H1 (cell line): Measurements from ENCODE around the gene KCNQ2. TPM values are rescaled to one million over a fixed set of nuclear protein-coding genes. Genes with fewer than 3 reads are reported as not detected.

Source experiments
- polyA plus RNA-seq, 7 experiments: library from polyadenylated mRNA; depleted of rRNA in 3 of 7; stranded (reverse) in 5 of 7; unstranded in 2 of 7; fragments of >200 nt in 5 of 7; fragments of 200-250 nt in 2 of 7; gene quantifications; 1 replicate in 5 of 7; 2 replicates in 1 of 7; 4 replicates in 1 of 7; pipeline versions ENCODE4 v1.2.1 to v1.2.3, GENCODE V29; 2011 to 2013; ENCODE audit warnings: missing spikeins in 2 of 7, mixed read lengths in 2 of 7
- total RNA-seq: library from RNA; stranded (reverse); fragmentation: NEBNext Ultra II Directional; extraction: Animal tissue kit (Norgen Biotek cat#: 25700); gene quantifications from 2 replicates; pipeline ENCODE4 v1.2.1, GENCODE V29; 2021
- TF ChIP-seq, protein P1 (sequence below): fragments of 300-600 bp; sonication (generic); IDR thresholded peaks from 2 replicates; pipeline ENCODE4 v1.7.1; 2012; ENCODE audit warnings: low read length, moderate library complexity, mild to moderate bottlenecking, inconsistent platforms; ENCODE audit not compliant: insufficient replicate concordance

Gene KCNQ2
- total and polyA plus RNA-seq, 2 of the 8 experiments (the other 6 are each of a cell fraction or from before 2014, with no cell fraction given): 82.6 to 243 TPM

DNA sequence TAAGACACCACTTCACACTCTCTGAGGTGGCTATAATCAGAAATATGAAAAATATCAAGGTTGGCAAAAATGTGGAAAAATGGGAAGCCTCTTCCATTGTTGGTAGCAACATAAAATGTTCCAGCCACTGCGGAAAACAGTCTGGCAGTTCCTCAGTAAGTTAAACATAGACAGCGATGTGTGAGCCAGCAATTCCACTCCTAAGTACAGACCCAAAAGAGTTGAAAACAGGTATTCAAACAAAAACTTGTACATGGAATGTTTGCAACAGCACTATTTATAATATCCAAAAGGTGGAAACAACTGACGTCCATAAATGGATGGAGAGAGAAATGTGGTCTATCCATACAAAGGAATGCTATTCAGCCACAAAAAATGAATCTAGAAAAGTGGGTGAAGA is 40.8 kb upstream of the KCNQ2 start (continued):
- TF ChIP-seq, protein P1, sequence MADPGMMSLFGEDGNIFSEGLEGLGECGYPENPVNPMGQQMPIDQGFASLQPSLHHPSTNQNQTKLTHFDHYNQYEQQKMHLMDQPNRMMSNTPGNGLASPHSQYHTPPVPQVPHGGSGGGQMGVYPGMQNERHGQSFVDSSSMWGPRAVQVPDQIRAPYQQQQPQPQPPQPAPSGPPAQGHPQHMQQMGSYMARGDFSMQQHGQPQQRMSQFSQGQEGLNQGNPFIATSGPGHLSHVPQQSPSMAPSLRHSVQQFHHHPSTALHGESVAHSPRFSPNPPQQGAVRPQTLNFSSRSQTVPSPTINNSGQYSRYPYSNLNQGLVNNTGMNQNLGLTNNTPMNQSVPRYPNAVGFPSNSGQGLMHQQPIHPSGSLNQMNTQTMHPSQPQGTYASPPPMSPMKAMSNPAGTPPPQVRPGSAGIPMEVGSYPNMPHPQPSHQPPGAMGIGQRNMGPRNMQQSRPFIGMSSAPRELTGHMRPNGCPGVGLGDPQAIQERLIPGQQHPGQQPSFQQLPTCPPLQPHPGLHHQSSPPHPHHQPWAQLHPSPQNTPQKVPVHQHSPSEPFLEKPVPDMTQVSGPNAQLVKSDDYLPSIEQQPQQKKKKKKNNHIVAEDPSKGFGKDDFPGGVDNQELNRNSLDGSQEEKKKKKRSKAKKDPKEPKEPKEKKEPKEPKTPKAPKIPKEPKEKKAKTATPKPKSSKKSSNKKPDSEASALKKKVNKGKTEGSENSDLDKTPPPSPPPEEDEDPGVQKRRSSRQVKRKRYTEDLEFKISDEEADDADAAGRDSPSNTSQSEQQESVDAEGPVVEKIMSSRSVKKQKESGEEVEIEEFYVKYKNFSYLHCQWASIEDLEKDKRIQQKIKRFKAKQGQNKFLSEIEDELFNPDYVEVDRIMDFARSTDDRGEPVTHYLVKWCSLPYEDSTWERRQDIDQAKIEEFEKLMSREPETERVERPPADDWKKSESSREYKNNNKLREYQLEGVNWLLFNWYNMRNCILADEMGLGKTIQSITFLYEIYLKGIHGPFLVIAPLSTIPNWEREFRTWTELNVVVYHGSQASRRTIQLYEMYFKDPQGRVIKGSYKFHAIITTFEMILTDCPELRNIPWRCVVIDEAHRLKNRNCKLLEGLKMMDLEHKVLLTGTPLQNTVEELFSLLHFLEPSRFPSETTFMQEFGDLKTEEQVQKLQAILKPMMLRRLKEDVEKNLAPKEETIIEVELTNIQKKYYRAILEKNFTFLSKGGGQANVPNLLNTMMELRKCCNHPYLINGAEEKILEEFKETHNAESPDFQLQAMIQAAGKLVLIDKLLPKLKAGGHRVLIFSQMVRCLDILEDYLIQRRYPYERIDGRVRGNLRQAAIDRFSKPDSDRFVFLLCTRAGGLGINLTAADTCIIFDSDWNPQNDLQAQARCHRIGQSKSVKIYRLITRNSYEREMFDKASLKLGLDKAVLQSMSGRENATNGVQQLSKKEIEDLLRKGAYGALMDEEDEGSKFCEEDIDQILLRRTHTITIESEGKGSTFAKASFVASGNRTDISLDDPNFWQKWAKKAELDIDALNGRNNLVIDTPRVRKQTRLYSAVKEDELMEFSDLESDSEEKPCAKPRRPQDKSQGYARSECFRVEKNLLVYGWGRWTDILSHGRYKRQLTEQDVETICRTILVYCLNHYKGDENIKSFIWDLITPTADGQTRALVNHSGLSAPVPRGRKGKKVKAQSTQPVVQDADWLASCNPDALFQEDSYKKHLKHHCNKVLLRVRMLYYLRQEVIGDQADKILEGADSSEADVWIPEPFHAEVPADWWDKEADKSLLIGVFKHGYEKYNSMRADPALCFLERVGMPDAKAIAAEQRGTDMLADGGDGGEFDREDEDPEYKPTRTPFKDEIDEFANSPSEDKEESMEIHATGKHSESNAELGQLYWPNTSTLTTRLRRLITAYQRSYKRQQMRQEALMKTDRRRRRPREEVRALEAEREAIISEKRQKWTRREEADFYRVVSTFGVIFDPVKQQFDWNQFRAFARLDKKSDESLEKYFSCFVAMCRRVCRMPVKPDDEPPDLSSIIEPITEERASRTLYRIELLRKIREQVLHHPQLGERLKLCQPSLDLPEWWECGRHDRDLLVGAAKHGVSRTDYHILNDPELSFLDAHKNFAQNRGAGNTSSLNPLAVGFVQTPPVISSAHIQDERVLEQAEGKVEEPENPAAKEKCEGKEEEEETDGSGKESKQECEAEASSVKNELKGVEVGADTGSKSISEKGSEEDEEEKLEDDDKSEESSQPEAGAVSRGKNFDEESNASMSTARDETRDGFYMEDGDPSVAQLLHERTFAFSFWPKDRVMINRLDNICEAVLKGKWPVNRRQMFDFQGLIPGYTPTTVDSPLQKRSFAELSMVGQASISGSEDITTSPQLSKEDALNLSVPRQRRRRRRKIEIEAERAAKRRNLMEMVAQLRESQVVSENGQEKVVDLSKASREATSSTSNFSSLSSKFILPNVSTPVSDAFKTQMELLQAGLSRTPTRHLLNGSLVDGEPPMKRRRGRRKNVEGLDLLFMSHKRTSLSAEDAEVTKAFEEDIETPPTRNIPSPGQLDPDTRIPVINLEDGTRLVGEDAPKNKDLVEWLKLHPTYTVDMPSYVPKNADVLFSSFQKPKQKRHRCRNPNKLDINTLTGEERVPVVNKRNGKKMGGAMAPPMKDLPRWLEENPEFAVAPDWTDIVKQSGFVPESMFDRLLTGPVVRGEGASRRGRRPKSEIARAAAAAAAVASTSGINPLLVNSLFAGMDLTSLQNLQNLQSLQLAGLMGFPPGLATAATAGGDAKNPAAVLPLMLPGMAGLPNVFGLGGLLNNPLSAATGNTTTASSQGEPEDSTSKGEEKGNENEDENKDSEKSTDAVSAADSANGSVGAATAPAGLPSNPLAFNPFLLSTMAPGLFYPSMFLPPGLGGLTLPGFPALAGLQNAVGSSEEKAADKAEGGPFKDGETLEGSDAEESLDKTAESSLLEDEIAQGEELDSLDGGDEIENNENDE: no peak
